GM21717 (cell line): Measurements from ENCODE around the gene UPK2.
"Not testable (repeated sequence)": the region's sequence is repeated elsewhere in the genome, so short reads cannot be mapped to it uniquely, and the experiment has no call there.

Experiments used
- ATAC-seq: cut with Tn5 transposase; IDR thresholded peaks from one replicate; pipeline ENCODE4 v1.9.1; 2021; ENCODE audit warnings: mild to moderate bottlenecking, moderate library complexity; ENCODE audit not compliant: unreplicated experiment

UPK2 gene

GRCh38 chr11:118938491-118939403 is 17.4 kb upstream of the UPK2 start:
- no peak for ATAC-seq

DNA sequence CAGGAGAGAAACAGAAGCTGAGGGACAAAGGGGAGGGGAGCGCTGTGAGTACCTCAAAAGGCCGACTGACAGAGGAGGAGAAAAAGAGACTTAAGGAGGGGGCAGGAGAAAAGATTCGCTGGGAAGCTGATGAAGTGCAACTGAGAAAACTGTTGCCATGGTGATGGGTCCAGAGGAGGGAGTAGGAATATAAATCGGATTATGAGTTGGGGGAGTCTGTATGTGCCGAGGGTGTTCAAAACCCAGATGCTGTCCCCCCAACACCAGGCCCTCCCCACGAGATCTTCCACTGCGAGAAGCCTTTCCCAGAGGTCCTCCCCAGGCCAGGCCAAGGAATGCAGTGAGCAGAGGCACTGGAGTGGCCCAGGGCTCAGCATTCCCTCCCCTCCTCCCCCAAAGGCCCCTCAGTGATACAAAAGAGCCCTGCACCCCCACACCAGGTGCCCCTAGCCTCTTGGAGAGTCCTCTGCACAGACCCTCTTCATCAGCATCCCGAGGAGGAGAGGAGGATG is 16.6 kb upstream of the UPK2 start:
- ATAC-seq = no peak

GRCh38 chr11:118939953-118940598 is 16.0 kb upstream of the UPK2 start:
- no peak for ATAC-seq

DNA sequence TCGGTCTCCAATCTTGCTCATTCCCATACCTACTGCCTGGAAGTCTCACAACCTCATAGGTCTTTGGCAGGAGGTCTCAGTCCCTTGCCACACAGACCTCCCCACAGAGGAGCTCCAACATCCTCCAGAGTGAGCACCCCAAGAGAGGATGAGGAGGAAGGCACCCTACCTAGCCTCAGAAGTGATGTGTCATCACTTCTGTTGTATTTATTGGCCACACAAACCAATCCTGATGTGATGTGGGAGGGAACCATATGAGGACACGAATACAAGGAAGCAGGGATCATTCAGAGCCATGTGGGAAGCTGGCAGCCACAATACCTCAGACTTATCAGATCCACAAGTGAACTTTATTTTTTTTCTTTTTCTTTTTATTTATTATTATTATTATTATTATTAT is 9.0 kb upstream of the UPK2 start:
- ATAC-seq = no peak

- no peak for ATAC-seq
These were observed 8.1 kb upstream of the UPK2 start for GRCh38 chr11:118948000-118948399.

DNA sequence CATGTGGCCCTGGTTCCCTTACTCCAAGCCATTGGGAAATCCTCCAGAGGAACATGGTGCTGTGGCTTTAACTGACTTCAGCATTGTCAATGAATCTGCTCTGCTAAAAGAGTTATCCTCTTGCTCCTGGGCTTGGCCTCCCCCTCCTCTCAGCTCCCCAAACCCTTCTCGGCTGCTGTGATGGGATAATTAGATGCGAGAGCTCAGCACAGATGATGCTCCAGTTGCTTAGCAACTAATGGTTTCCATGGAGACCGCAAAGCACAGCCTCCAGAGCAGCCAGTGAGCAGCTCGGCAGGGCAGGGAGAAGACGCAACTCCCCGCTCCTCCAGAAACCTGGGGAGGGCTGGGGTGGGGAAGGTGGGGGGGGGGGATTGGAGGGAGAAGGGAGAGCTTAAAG is 2.8 kb upstream of the UPK2 start:
- ATAC-seq = no peak

DNA sequence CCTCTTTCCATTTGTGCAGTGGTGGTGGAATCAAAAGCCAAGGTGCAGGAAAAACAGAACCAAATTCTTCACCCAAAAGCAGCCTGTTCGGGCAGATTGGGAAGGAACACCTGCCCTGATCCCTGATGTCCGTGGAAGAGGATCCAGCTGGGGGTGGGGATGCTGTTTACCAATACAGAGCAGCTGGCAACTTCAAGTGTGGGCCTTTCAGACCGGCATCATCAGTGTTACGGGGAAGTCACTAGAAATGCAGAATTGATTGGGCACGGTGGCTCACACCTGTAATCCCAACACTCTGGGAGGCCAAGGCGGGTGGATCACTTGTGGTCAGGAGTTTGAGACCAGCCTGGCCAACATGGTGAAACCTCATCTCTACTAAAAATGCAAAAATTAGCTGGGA is 2.1 kb upstream of the UPK2 start:
- ATAC-seq = not testable (repeated sequence)

DNA sequence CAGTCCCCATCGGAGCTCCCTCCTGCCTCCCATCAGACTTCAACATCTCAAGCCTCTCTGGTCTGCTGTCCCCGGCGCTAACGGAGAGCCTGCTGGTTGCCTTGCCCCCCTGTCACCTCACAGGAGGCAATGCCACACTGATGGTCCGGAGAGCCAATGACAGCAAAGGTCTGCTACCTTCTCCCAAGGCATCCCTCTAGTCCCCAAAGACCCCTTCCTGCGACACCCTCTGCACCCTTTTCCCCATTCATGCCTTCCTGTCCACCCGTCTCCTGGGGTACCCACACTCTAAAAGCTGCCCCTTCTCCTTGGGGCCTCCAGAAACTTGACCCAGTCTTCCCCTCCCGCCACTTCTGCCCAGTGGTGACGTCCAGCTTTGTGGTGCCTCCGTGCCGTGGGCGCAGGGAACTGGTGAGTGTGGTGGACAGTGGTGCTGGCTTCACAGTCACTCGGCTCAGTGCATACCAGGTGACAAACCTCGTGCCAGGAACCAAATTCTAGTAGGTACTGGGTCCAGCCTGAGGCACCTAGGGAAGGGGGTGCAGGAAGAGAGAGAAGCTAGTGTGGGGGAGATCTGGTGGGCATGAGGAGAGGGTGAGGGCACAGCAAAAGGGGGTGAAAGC is 860 bp downstream of the UPK2 start:
- no peak for ATAC-seq

GRCh38 chr11:118957549-118957948 is 1.5 kb downstream of the UPK2 start:
- no peak for ATAC-seq

- ATAC-seq = no peak
These were observed 1.9 kb downstream of the UPK2 start for GRCh38 chr11:118957968-118958367.

DNA sequence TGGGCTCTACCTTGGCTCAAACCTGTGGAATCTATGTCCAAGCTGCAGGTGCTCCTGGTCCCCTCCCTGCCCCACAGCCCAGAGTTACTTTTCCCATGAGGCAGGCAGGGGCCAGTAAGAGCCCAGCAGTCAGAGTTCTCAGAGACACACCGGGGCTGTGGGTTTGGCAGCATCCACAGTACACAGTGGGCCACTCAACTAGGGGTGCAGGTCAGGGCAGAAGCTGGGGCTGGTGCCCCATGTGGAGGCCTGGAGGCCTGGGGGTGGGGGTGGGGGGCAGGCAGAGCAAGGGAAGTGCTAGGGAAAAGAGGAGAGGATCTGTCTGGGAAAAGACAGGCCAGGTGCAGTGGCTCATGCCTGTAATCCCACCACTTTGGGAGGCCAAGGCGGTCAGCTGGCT is 2.5 kb downstream of the UPK2 start:
- ATAC-seq = no peak

GRCh38 chr11:118961189-118961588 is 5.1 kb downstream of the UPK2 start:
- no peak for ATAC-seq

GRCh38 chr11:118961591-118961990 is 5.5 kb downstream of the UPK2 start:
- ATAC-seq = no peak

GRCh38 chr11:118969508-118969907 is 13.4 kb downstream of the UPK2 start:
- not testable (repeated sequence) for ATAC-seq

GRCh38 chr11:118971646-118972045 is 15.5 kb downstream of the UPK2 start, which contains the start of gene FOXR1:
Gene FOXR1 (plus strand): TSS chr11:118971761. CDS start chr11:118971932, 171 bp downstream.
- ATAC-seq = no peak

- ATAC-seq = no peak
These were observed 17.9 kb downstream of the UPK2 start for GRCh38 chr11:118973985-118974384.

DNA sequence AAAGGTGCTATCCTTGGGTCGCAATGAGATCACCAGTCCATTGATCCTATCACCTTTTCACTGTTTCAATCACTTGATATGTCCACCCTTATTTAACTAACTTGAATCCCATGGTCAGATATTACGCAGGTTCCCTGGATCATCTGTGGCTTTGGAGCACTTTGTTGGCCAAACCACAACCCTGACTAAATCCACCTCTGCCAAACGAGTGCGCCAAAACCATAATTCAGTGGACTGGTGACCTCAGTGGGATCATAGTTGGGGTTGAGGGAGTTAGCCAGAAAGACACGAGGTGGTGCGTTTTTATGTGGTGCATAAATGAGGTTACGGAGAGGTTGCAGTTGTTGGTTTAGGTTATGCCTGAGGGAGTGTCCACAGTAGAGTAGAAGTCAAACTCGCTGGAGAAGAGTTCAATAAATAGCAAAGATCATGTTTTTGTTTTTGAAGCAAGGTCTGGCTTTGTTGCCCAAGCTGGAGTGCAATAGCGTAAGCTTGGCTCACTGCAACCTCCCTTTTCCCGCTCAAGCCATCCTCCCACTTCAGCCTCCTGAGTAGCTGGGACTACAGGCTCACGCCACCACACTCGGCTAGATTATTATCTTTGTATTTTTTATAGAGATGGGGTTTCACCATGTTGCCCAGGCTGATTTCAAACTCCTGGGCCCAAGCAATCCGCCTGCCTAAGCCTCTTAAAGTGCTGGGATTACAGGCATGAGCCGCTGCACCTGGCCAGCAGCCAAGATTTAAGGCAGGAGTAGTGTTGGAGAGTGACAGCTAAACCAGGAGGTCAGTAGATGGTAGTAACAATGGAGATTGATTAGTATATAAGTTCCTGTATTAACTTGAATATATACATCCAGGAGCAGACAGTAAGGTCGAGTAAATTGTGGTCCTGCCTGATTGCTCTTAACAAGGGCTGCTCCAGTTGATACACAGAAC is 19.9 kb downstream of the UPK2 start:
- ATAC-seq = no peak

GRCh38 chr11:118979434-118979833 is 23.3 kb downstream of the UPK2 start:
- no peak for ATAC-seq

DNA sequence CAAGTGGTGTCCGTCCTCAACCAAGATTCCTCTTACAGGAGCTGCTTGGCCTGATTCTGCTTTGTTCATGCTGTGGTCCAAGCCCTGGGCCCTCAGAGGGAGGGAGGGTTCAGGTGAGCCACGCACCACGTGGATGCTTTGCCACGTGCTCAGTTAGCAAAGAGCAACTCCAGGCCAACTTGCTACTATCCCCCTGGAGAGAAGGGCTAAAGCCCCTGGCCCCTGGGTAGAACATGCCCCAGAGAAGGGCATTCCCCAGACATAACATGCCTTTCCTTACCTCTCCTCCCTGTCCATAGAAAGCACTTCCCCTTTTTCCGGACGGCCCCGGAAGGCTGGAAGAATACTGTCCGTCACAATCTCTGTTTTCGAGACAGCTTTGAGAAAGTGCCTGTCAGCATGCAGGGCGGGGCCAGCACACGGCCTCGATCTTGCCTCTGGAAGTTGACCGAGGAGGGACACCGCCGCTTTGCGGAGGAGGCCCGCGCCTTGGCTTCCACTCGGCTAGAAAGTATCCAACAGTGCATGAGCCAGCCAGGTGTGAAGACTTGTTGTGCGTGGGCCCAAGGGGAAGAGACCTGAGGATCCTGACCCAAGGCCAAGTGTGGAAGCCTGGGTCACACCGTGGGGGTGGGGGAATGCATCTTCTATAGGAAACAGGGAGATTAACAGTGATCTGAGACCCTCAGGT is 24.2 kb downstream of the UPK2 start:
- ATAC-seq = no peak

DNA sequence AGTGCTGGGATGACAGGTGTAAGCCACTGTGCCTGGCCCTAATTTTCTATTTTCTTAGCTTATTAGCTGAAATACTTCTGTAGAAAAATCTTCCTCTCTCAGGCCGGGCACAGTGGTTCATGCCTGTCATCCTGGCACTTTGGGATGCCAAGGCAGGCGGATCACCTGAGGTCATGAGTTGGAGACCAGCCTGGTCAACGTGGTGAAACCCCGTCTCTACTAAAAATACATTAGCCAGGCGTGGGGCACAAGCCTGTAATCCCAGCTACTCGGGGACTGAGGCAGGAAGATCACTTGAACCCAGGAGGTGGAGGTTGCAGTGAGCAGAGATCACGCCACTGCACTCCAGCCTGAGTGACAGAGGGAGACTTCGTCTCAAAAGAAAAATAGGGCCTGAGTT is 28.2 kb downstream of the UPK2 start:
- not testable (repeated sequence) for ATAC-seq
